PC-3 (cell line): ENCODE results near the gene CSNK1G2.

Experiments
- CTCF ChIP-seq: fragments of 300-600 bp; sonication (generic); conservative IDR thresholded peaks from 2 replicates; pipeline ENCODE4 v1.5.1; 2017; ENCODE audit warnings: antibody characterized with exemption, low read depth, mild to moderate bottlenecking, low read length
- EZH2 ChIP-seq: fragments of 300-600 bp; sonication (generic); IDR thresholded peaks from one replicate; pipeline ENCODE4 v1.6.1; 2017; ENCODE audit warnings: antibody characterized with exemption, mild to moderate bottlenecking, low read length; ENCODE audit not compliant: unreplicated experiment
- EZH2phosphoT487 ChIP-seq: fragments of 300-600 bp; sonication (generic); IDR thresholded peaks from 2 replicates; pipeline ENCODE4 v1.6.1; 2018; ENCODE audit warnings: mild to moderate bottlenecking, antibody characterized with exemption, low read length, borderline replicate concordance

GRCh38 chr19:1917146-1917545 lies 23.8 kb upstream of the CSNK1G2 start:
- no peak for TF ChIP-seq CTCF
- no peak for TF ChIP-seq EZH2phosphoT487
- no peak for TF ChIP-seq EZH2
